HCT116 (cell line): ENCODE measurements around the gene ST8SIA2.

ENCODE experiments used
- CEBPB ChIP-seq: IDR thresholded peaks from 2 replicates; pipeline ENCODE4 v1.6.1; 2012; ENCODE audit warnings: low read depth
- POLR2A ChIP-seq: IDR thresholded peaks from 2 replicates; pipeline ENCODE4 v1.7.0; 2011; ENCODE audit warnings: borderline replicate concordance; ENCODE audit not compliant: insufficient read depth, insufficient read length; ENCODE audit errors: extremely low read depth
- RAD21 ChIP-seq: IDR thresholded peaks from 2 replicates; pipeline ENCODE4 v1.6.1; 2012; ENCODE audit warnings: low read depth, mild to moderate bottlenecking
- TF ChIP-seq, protein P1 (sequence below): IDR thresholded peaks from 2 replicates; pipeline ENCODE4 v1.6.1; 2012
- TF ChIP-seq, protein P2 (sequence below), 3 experiments: fragments of 200-600 bp in 1 of 3; sonication (generic) in 1 of 3; IDR thresholded peaks in 2 of 3; conservative IDR thresholded peaks in 1 of 3; 2 replicates each; pipeline ENCODE4 v1.5.1; 2012 to 2017; ENCODE audit warnings: low read depth in 2 of 3, low read length in 2 of 3, antibody characterized with exemption in 1 of 3, borderline replicate concordance in 1 of 3, control low read depth in 1 of 3, mild to moderate bottlenecking in 1 of 3, mixed read lengths in 1 of 3, mixed run types in 1 of 3, moderate library complexity in 1 of 3; ENCODE audit not compliant: insufficient read depth in 1 of 3

DNA sequence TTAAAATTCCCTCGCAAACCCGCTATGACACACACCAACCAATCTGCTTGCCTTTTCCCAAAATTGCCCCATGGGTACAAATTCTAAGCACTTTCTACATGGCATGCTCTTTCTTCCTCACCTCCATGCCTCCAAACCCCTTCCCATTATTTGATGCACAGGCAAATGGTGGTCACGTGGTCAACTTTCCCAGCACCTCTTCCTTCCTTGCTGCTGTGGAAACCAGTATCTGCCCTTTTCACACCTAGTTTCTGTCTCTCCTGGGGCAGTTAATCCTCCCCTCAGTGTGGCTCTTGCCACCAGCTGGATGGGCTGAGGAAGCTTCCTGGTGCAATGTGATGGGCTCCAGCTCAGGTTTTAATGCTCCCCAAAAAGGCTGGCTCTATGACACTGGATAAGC is 38.4 kb upstream of the ST8SIA2 start:
- TF ChIP-seq CEBPB (no peak), RAD21 (no peak), POLR2A (no peak)
- TF ChIP-seq, protein P1, sequence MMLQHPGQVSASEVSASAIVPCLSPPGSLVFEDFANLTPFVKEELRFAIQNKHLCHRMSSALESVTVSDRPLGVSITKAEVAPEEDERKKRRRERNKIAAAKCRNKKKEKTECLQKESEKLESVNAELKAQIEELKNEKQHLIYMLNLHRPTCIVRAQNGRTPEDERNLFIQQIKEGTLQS, result no peak
- TF ChIP-seq, protein P2, sequence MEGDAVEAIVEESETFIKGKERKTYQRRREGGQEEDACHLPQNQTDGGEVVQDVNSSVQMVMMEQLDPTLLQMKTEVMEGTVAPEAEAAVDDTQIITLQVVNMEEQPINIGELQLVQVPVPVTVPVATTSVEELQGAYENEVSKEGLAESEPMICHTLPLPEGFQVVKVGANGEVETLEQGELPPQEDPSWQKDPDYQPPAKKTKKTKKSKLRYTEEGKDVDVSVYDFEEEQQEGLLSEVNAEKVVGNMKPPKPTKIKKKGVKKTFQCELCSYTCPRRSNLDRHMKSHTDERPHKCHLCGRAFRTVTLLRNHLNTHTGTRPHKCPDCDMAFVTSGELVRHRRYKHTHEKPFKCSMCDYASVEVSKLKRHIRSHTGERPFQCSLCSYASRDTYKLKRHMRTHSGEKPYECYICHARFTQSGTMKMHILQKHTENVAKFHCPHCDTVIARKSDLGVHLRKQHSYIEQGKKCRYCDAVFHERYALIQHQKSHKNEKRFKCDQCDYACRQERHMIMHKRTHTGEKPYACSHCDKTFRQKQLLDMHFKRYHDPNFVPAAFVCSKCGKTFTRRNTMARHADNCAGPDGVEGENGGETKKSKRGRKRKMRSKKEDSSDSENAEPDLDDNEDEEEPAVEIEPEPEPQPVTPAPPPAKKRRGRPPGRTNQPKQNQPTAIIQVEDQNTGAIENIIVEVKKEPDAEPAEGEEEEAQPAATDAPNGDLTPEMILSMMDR (IDR thresholded peaks at IDR 0.05 in 2 of 3, conservative IDR thresholded peaks at IDR 0.05 in 1 of 3; ENCODE audit: borderline replicate concordance in 1 of 3, insufficient read depth in 1 of 3, low read depth in 2 of 3, low read length in 2 of 3), result no peak
